NCI-H748 (cell line): ENCODE data around the gene SETD1B.
A peak's percentile ranks its signal among the peaks of the same experiment; 100 is the strongest.
"Not testable (repeated sequence)": the region's sequence is repeated elsewhere in the genome, so short reads cannot be mapped to it uniquely, and the experiment has no call there.

ENCODE experiments used
- DNase-seq: peaks from one replicate; lab custom pipeline; 2025; ENCODE audit not compliant: unreplicated experiment; lab: John Stamatoyannopoulos, UW

Gene SETD1B

GRCh38 chr12:121803861-121804416 lies at the start of gene SETD1B:
TSS of gene SETD1B (plus strand) at chr12:121804009. CDS start at chr12:121804738, 729 bp downstream.
- DNase-seq: peak; percentile 53

- DNase-seq: no peak
Measured at GRCh38 chr12:121754836-121755235, 49.0 kb upstream of the SETD1B start.

GRCh38 chr12:121755591-121755990 lies 48.2 kb upstream of the SETD1B start:
- DNase-seq: no peak

- DNase-seq: not testable (repeated sequence)
Measured at GRCh38 chr12:121758536-121758935, 45.3 kb upstream of the SETD1B start.

- DNase-seq: no peak
Measured at GRCh38 chr12:121762269-121762668, 41.5 kb upstream of the SETD1B start.

- DNase-seq: no peak
Measured at GRCh38 chr12:121764808-121765207, 39.0 kb upstream of the SETD1B start.

GRCh38 chr12:121765573-121765972 lies 38.2 kb upstream of the SETD1B start:
- DNase-seq: no peak

GRCh38 chr12:121766290-121767039 lies 37.3 kb upstream of the SETD1B start:
- DNase-seq: no peak

GRCh38 chr12:121767525-121768016 lies 36.2 kb upstream of the SETD1B start:
- no peak for DNase-seq

- no peak for DNase-seq
Measured at GRCh38 chr12:121769297-121769830, 34.4 kb upstream of the SETD1B start.

GRCh38 chr12:121769831-121770301 lies 33.9 kb upstream of the SETD1B start:
- no peak for DNase-seq

GRCh38 chr12:121770388-121770787 lies 33.4 kb upstream of the SETD1B start:
- DNase-seq: no peak

GRCh38 chr12:121770813-121771625 lies 32.8 kb upstream of the SETD1B start:
- DNase-seq: no peak

GRCh38 chr12:121773011-121773777 lies 30.6 kb upstream of the SETD1B start:
- peak; percentile 64 for DNase-seq

- DNase-seq: no peak
Measured at GRCh38 chr12:121774968-121775474, 28.8 kb upstream of the SETD1B start.

- no peak for DNase-seq
Measured at GRCh38 chr12:121775501-121775900, 28.3 kb upstream of the SETD1B start.

- DNase-seq: peak; percentile 50
Measured at GRCh38 chr12:121776190-121777098, 27.4 kb upstream of the SETD1B start.

GRCh38 chr12:121778567-121779421 lies 25.0 kb upstream of the SETD1B start:
- DNase-seq: no peak
